NCI-H446 (cell line): ENCODE results near the gene RAB24.
"Not testable (repeated sequence)": the region's sequence is repeated elsewhere in the genome, so short reads cannot be mapped to it uniquely, and the experiment has no call there.

Experiments
- DNase-seq, 2 experiments: peaks; one replicate each; lab custom pipeline; 2025; lab: John Stamatoyannopoulos, UW

Gene RAB24

DNA sequence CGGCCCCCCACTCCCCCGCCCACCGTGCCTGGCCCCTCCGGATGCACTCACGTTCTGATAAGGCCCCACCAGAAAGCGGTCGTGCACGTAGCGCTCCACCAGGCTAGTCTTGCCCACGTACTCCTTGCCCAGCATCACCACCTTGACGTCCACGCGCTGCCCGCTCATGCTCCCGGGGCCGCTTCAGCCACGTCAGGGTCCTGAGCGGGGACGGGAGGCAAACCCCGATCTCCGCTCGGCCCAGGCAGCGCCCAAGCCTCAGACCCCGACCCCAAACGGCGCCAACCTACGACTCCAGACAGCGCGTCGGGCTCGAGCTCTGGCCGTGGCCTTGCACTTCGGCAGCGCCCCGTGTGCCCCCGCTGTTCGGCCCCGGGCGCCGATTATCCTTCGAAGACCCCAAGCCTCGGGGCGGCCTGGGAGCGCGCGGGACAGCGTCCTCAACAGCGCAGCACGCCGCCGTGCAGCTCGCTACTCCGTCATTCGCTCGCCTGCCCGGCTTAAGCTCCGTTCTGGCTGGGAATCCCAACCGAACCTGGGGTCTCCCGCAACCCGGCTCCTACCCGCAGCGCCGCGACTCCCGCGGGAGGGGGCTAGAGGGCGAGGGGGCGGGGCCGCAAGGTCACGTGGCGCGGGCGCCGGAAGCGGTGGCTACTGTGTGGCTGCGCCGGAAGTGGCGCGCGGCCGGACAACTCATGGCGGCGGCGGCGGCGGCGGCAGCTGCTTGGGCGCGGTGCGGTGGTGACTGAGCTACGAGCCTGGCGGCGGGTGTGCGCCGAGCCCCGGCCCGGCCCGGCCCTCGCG is at the start of gene RAB24, which contains the start of gene PRELID1:
Gene RAB24 (minus strand): TSS at position 599 of the 804 bp plus-strand sequence. CDS start 431 bp downstream, at position 168.
Gene PRELID1 (plus strand): TSS at position 679 of the 804 bp plus-strand sequence. CDS start 187 bp downstream, outside the sequence.
- peak; percentile 36 to 82 for DNase-seq

GRCh38 chr5:177353093-177353492 is 49.6 kb upstream of the RAB24 start:
- no peak for DNase-seq

DNA sequence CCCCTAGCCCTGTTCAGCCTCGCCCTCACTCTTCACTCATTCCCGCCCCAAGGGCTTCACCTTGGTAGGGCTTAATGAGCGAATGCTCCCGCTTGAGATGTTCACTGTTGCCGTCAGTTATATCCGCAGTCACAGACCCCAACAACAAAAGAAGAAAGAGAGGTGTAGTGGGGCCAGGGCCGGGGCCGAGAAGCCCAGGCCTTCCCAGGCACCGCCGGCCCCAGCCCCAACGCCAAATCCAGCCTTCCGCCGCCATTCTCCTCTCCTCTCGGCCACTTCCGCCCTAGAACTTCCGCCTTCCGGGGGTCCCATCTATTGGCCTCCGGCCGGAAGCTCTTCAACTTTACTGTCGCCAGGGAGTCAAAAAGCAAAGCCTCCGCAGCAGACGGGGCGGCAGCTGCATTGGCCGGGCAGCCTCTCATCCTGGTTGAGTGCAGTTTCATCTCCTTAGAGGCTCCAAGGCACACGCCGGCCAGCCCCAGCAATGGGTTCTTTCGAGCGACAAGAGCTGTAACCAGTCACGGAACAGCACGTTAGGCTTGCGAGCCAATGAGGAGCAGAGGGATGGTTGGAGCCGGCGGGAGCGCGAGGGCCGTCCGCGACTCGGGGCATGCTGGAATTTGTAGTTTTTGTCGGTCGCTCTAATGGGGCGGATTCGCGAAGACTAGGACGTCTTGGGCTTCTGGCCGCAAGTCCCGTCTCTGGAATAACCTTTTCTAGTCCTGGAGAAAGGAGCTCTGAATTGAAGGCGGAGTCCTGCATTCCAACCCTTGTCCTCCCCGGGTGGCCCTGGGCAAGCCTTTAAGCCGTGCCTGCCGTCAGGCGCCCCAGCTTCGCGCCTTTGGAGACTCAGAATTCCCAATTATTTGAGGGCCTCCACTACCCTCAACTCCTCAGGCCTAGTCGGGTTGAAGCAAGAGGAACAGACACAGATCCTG is 48.1 kb upstream of the RAB24 start, which contains the start of gene LMAN2:
Gene LMAN2 (minus strand): TSS at position 277 of the 938 bp plus-strand sequence. CDS start 21 bp downstream, at position 256.
- DNase-seq: peak; percentile 87 to 94

DNA sequence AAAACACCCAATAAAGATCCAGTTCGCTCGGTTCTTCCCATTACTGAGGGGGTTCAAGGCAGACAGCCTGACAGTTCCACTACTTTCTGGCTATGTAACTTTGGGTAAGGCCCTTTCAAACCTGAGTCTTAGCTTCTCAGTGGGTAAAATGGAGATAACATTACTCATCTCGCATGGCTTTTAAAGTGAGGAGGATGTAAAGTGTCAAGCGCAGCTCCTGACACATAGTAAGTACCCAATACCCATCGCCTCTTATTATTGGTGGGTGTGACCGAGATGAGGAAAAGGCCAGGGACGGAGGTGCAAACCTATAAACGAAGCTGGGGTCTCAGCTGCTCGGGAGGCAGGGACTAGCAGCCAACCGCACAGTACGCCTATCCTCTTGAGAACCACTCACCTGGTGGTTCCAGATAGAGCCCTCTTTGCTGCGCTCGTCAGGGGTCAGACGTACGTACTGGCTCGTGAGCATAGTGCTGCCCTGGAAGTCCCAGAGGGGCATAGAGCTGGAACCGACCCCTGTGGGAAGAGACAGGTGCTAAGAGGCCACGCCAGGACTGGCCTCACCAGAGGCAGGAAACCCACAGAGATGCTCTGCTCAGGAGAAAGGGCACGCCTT is 47.4 kb upstream of the RAB24 start:
- DNase-seq: no peak

- no peak for DNase-seq
These were observed 46.2 kb upstream of the RAB24 start for GRCh38 chr5:177349762-177350161.

DNA sequence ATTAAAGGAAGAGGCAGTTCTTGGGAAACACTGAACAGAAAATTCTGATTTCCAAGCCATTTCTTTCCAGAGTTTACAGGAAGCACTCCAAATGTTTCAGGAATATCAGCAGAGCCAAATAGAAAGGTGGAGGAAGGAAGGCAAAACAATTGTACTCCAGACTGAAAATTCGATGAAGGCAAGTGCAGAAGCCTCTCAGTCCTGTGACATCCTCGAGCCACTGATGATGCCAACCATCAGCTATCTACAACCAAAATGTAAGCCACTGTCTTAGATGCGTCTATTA is 45.8 kb upstream of the RAB24 start:
- no peak for DNase-seq

- no peak for DNase-seq
These were observed 44.2 kb upstream of the RAB24 start for GRCh38 chr5:177347699-177348098.

- DNase-seq: no peak
These were observed 43.3 kb upstream of the RAB24 start for GRCh38 chr5:177346820-177347219.

- DNase-seq: no peak
These were observed 41.4 kb upstream of the RAB24 start for GRCh38 chr5:177344891-177345290.

- DNase-seq: no peak
These were observed 40.3 kb upstream of the RAB24 start for GRCh38 chr5:177343777-177344176.

GRCh38 chr5:177343000-177343399 is 39.5 kb upstream of the RAB24 start:
- DNase-seq: not testable (repeated sequence)

GRCh38 chr5:177339107-177339638 is 35.7 kb upstream of the RAB24 start:
- no peak for DNase-seq

- no peak for DNase-seq
These were observed 35.0 kb upstream of the RAB24 start for GRCh38 chr5:177338251-177339106.

DNA sequence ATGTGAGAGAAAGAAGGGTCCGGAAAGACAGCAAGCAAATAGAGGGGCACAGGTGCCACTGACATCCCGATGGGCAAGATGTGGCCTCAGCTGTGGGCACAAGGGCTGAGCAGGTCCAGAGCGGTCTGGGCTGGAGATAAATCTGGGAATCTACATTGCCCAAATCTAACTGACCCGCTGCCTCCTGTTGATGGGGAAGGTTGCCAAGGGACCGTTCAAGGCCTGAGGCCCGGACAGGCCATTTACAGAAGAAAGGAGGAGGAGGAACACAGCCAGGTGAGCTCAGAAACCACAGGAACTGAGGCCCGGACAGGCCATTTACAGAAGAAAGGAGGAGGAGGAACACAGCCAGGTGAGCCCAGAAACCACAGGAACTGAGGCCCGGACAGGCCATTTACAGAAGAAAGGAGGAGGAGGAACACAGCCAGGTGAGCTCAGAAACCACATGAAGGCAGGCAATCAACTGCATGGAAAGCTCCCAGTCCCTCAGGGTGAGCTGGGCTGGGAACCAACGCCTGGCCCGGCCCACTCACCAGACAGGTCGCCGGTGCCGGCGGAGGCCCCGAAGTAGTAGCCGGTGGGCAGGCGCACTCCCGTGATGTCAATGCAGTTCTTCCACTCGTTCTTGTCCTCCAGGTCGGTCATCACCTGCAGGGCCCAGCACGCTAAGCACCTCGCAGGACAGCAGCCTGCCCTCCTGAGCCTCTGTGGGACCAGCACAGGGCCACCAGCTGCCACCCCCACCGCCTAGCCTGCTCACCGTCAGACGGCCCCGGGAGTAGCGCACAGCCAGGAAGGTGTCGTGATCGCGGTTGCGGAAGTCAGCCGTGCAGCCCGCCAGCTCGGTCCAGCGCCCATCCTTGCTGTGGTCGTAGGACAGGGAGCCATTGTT is 33.3 kb upstream of the RAB24 start:
- DNase-seq: no peak

DNA sequence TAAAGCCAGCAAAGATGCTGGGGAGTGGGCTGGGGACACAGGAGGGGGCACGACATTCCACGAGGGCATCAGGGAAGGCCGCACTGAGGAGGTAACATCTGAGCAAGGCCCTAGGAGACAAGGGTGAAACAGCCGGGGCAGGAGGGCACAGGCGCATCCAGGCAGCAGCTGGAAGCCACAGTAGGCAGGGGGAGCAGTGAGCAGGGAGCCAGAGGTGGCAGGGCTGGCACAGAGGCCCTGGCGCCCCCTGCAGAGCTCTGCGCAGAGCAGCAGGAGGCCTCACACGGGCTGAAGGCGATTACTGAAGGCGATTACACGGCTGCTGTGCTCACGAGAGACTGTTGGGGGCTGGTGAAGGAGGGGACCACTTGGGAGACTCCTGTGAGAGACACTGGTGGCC is 32.6 kb upstream of the RAB24 start:
- DNase-seq: no peak

GRCh38 chr5:177335701-177336065 is 32.2 kb upstream of the RAB24 start:
- DNase-seq: no peak

GRCh38 chr5:177334781-177335700 is 31.5 kb upstream of the RAB24 start:
- DNase-seq: no peak

GRCh38 chr5:177334155-177334551 is 30.6 kb upstream of the RAB24 start:
- DNase-seq: no peak
